ENCODE measurements around the gene SNX8.

- no peak for TF ChIP-seq YY1 (IDR thresholded peaks at IDR 0.05; ENCODE audit: low read depth)
- TF ChIP-seq, protein P1, sequence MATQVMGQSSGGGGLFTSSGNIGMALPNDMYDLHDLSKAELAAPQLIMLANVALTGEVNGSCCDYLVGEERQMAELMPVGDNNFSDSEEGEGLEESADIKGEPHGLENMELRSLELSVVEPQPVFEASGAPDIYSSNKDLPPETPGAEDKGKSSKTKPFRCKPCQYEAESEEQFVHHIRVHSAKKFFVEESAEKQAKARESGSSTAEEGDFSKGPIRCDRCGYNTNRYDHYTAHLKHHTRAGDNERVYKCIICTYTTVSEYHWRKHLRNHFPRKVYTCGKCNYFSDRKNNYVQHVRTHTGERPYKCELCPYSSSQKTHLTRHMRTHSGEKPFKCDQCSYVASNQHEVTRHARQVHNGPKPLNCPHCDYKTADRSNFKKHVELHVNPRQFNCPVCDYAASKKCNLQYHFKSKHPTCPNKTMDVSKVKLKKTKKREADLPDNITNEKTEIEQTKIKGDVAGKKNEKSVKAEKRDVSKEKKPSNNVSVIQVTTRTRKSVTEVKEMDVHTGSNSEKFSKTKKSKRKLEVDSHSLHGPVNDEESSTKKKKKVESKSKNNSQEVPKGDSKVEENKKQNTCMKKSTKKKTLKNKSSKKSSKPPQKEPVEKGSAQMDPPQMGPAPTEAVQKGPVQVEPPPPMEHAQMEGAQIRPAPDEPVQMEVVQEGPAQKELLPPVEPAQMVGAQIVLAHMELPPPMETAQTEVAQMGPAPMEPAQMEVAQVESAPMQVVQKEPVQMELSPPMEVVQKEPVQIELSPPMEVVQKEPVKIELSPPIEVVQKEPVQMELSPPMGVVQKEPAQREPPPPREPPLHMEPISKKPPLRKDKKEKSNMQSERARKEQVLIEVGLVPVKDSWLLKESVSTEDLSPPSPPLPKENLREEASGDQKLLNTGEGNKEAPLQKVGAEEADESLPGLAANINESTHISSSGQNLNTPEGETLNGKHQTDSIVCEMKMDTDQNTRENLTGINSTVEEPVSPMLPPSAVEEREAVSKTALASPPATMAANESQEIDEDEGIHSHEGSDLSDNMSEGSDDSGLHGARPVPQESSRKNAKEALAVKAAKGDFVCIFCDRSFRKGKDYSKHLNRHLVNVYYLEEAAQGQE (IDR thresholded peaks at IDR 0.05; ENCODE audit: low read depth), result no peak
Measured at GRCh38 chr7:2230226-2230625, 84.0 kb downstream of the SNX8 start.

Data from Ishikawa (cell line).